Astrocyte of the spinal cord (primary cell): Measurements from ENCODE around the gene PDCD1.

ENCODE experiments used
- DNase-seq: peaks from one replicate; pipeline ENCODE4 v3.0.0; 2011; ENCODE audit warnings: low read depth, low spot score
- H3K4me3 ChIP-seq: 2 replicates; pipeline ENCODE4 v1.5.1; 2011; ENCODE audit warnings: low read depth, mild to moderate bottlenecking, low read length, moderate library complexity
- in situ Hi-C: cut with HindIII; loops from 2 replicates; pipeline ENCODE4 v1.10.0; 2017; ENCODE audit warnings: low sequenced_read_pairs
- TF ChIP-seq, protein P1 (sequence below): IDR thresholded peaks from 2 replicates; pipeline ENCODE4 v1.5.1; 2012; ENCODE audit warnings: low read depth, mild to moderate bottlenecking, low read length, inconsistent platforms

PDCD1 gene

DNA sequence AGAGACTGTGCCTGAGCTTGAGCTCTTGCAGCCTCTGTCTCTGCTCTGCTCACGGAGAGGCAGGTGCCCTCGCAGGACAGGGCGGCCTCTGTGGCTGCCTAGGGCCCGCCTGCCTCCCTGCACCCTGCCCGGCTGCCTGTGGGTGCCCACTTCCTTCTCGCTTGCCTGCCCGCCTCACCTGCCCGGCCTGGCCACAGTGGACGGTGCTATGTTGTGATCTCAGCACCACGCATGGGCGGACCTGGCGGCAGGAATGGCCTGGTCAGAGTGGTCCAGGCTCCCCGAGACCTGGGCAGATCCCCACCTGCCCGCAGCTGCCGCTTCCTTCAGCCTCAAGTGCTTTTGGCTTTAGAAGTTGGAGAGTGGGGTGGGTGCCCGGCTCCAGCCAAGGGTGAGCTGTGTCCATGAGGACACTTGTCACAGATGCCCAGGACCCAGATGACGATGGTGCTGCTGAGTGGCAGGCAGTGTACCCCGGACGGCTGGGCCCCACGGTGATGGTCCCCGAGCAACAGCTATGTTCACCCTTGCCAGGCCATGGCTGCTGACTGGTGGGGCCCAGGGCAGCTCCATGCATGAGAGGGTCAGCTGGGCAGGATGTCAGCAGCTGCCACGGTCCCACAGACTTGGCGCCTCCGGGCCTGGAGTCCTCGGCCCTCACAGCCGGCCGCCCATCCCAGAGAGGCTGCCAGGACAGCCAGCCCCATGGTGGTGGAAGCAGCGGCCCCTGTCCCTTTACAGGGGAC, 36.2 kb upstream of the PDCD1 start:
- DNase-seq: no peak
- in situ Hi-C loops: no loop called here
- TF ChIP-seq, protein P1, sequence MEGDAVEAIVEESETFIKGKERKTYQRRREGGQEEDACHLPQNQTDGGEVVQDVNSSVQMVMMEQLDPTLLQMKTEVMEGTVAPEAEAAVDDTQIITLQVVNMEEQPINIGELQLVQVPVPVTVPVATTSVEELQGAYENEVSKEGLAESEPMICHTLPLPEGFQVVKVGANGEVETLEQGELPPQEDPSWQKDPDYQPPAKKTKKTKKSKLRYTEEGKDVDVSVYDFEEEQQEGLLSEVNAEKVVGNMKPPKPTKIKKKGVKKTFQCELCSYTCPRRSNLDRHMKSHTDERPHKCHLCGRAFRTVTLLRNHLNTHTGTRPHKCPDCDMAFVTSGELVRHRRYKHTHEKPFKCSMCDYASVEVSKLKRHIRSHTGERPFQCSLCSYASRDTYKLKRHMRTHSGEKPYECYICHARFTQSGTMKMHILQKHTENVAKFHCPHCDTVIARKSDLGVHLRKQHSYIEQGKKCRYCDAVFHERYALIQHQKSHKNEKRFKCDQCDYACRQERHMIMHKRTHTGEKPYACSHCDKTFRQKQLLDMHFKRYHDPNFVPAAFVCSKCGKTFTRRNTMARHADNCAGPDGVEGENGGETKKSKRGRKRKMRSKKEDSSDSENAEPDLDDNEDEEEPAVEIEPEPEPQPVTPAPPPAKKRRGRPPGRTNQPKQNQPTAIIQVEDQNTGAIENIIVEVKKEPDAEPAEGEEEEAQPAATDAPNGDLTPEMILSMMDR: no peak
- H3K4me3 ChIP-seq: no peak overlapping the region

DNA sequence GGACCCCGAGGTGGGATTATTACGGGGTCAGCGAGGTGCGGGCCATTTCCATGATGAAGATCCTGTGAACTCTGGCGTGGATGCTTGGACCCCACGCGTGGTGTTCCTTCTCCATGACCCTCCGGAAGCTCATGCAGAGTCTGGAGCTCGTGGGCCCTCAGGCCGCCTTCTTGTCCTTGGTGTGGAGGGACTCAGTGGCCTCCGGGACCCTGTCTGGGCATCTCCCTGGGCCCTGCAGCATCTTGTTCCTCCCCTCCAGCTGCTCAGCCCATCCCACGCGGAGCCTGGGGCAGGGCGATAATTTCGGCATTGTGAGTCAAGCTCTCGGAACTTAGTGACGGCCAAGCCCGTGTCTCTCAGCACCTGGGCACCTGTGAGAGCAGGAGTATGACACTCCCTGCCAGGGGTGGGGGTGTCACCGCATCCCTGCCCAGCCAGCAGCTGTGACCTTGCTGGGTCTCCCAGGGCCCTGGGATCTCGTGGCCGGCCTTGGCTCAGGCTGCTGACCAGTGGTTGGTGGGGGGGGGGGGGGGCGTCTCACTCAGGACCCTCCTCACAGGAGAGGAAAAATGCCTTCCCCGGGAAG, 35.5 kb upstream of the PDCD1 start:
- in situ Hi-C loops: no loop called here
- no peak for DNase-seq
- H3K4me3 ChIP-seq: no peak overlapping the region
- TF ChIP-seq, protein P1: no peak

DNA sequence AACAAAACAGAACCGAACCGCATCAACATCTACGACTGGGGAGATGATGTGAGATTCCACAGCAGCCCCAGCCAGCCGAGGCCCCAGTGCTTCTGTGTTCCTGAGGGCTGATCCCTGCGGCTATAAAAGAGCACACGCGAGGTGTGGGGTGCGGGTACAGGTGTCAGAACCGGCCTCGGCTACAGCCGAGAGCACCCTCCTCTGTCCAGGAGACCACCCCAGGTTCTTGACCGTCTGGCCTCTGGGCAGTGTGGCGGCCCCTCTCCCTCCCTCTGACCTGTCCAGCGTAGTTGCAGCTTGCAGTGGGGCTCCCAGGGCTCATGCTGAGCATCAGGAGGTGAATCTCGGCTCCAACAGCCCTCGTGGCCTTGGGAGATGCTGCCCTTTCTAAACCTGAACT, 34.6 kb upstream of the PDCD1 start:
- in situ Hi-C loops: no loop called here

DNA sequence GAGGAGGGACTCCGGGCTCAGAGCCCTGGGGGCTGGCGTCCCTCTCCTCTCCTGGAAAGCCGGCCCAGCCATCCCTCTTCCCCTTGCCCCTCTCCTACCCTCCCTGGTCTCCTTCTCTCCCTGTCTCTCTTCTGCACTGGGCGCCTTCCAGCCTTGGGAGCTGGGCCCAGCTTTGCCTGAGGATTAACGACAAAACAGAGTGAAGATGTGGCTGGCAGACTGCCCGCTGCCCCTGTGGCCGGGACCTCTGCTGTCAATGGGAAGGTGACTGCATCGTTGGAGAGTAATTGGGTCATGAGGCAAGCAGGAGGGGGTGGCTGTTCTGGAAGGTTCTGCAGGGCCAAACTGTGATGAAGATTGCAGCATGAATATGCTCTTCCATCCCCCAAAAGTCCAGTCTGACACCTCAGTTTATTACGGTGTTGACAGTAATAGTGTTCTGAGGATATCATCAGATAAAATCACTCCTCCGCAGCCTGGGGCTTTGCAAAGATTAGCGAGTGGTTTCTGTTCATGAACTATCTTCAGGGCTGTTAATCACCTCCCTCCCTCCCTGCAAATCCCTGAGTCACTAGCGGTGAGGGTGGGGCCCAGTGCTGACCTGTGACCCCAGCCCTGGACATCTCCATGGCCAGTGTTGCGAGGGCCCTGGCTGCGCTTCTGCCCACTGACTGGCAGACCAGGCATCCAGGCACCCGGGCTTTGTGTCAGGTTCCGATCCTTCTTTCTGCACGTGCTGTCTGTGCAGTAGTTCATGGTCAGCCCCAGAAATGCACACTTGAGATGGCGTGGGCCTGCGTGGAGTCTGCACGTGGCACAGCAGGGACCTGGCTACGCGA, 33.8 kb upstream of the PDCD1 start:
- TF ChIP-seq, protein P1: no peak
- H3K4me3 ChIP-seq: no peak overlapping the region
- in situ Hi-C loops: no loop called here
- no peak for DNase-seq

More for the DNA sequence above, 34.6 kb upstream of the PDCD1 start:
- DNase-seq: no peak
- TF ChIP-seq, protein P1: no peak
- no peak overlapping the region for H3K4me3 ChIP-seq

DNA sequence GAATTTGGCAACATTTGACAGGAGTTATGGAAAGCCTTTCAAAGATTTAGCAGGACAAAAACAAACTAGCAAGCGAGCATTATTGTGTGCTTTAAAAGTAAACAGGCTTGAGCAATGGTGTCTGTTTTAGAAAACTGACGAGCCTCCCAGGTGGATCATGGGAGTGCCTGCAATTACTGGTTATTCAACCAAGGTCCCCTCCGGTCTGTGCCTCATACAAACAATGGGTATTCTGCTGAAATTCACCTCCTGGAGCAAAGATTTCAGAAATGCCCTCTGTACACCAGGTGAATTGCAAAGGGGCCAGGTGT, 33.2 kb upstream of the PDCD1 start:
- DNase-seq: no peak
- TF ChIP-seq, protein P1: no peak
- no peak overlapping the region for H3K4me3 ChIP-seq
- in situ Hi-C loops: no loop called here

DNA sequence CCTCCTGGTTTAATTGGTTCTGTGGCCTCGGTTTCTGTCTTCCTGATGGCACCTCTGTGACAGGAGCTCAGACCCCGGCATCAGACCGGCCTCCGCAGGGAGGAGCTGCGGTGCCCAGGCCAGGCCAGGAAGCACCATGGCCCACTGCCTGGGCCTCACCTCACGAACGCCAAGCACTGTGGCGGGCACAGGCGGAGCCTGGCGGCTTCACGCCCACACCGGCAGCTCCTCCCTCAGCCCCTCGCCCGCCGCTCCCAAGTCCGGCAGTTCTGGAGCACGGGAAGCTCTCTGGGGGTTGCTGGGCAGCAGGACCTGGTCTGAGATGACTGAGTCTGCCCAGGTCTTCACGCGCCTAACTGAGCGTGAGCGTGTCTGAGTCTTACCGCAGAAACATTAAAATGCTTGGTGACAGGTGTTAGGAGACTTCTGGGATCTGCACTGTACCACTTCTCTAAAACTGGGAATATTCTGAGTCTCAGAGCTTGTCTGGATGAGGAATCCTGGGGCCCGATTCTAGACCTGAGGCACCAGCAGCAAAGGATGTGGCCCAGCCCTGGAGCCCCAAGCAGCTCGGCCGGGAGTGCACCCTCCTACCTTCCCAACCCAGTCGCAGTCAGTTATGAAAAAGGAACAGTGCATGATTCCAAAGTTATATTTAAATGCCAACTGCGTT, 32.8 kb upstream of the PDCD1 start:
- no peak overlapping the region for H3K4me3 ChIP-seq
- TF ChIP-seq, protein P1: no peak
- no peak for DNase-seq
- in situ Hi-C loops: no loop called here
